GM04503 (cell line): ENCODE results near the gene RARB.

Experiments used
- DNase-seq: peaks from one replicate; pipeline ENCODE4 v3.0.0-alpha.2; 2012; ENCODE audit warnings: low read depth

The RARB gene

DNA sequence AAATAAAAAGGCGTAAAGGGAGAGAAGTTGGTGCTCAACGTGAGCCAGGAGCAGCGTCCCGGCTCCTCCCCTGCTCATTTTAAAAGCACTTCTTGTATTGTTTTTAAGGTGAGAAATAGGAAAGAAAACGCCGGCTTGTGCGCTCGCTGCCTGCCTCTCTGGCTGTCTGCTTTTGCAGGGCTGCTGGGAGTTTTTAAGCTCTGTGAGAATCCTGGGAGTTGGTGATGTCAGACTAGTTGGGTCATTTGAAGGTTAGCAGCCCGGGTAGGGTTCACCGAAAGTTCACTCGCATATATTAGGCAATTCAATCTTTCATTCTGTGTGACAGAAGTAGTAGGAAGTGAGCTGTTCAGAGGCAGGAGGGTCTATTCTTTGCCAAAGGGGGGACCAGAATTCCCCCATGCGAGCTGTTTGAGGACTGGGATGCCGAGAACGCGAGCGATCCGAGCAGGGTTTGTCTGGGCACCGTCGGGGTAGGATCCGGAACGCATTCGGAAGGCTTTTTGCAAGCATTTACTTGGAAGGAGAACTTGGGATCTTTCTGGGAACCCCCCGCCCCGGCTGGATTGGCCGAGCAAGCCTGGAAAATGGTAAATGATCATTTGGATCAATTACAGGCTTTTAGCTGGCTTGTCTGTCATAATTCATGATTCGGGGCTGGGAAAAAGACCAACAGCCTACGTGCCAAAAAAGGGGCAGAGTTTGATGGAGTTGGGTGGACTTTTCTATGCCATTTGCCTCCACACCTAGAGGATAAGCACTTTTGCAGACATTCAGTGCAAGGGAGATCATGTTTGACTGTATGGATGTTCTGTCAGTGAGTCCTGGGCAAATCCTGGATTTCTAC, at the start of gene RARB:
TSS of gene RARB (plus strand) at position 322 of the 847 bp plus-strand sequence. CDS start at position 791, 469 bp downstream.
- DNase-seq, result peak; percentile 34

DNA sequence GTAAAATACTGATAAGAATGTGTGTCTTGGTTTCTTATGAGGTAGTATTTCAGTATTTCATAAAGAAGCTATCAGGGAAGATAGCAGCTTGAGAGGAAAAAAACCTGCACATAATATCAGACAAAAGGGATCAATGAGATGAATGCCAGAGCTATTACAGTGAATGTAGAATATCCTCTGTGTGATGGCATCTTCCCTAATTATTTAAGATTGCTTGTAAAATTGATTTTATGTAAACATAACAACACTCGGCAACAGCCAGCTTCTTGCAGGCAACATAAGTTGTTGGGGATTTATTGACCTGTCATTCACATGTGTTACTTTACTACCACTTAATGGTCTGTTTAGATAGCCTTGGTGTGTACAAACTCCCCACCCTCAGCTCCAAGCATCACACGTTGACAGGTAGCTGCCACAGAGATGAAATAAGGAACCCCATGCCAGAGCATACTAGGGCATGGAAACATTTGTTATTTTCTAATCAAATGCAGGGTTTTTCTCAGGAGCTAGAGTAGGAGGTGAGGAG, 49.2 kb upstream of the RARB start:
- no peak for DNase-seq

DNA sequence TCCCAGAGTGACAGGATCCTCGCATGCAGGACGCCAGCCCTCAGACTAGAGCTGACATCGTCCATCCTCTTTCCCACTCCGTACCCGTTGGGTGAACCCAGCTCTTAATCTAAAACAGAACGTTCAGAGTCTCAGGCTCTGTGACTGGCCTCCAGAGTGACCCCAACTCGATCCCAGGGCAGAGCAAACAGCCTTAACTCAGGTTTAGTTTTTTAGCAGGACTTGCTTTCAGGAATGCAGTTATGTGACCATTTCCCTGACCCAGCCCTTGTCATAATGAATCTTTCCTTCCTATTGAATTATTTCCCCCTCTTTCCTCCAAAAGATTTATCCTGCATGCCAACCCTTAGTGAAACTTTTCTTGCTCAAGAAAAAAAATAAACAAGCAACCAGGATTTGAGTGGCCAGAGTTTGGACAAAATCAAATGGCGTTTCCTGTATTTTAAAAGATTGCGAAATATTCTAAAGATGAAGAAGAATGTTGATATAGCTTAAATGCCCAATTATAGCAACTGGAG, 47.8 kb upstream of the RARB start:
- no peak for DNase-seq

DNA sequence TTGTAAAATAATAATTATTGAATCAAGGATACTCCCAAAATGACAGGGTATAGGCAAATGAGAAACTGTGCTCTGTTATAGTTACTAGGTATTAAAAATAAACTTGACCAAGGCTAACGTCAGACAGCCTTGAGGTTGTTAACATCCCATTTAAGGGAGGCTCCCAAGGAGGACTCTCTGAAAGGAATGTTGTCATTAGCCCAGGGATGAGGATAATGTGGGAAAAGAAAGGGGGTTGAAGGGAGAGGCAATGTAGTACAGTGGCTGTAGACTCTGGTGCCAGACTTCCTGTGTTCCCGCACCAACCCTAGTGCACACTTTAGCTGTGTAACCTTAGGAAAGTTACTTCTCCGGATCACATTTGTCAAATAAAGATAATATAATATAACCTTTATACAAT, 47.0 kb upstream of the RARB start:
- DNase-seq, result no peak

- DNase-seq, result no peak
These were observed 43.6 kb upstream of the RARB start for GRCh38 chr3:25384471-25384870.

DNA sequence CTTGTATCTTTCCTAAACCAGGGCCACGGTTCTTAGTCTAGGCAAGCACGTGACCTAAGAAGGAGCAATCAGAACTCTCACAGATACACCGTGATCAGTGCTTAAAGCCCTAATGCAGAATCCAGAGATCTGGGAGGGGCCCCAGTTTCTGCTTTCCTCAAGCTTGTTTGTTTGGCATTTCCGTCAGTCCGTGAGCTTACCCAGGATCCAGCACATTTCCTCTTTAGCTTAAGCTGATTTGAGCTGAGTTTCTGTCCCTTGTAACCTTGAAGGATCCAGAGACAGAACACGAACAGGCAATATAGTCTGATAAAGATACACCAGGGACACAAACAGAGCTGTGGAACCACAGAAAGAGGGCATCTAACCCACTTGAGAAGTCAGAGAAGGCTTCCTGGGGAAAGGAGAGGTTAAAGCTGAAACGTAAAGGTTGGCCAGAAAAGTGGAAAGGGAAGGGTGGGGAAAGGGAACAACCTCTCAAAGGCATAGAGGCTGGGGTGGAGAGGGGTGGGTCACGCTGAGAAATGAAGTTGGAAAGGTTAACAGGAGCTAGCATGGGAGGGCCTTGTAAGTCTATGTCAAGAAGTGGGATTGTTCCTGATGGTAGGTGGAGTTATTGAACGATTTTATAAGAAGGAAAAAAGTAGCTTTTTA, 42.1 kb upstream of the RARB start:
- DNase-seq, result no peak

- DNase-seq, result no peak
These were observed 41.3 kb upstream of the RARB start for GRCh38 chr3:25386686-25387255.

DNA sequence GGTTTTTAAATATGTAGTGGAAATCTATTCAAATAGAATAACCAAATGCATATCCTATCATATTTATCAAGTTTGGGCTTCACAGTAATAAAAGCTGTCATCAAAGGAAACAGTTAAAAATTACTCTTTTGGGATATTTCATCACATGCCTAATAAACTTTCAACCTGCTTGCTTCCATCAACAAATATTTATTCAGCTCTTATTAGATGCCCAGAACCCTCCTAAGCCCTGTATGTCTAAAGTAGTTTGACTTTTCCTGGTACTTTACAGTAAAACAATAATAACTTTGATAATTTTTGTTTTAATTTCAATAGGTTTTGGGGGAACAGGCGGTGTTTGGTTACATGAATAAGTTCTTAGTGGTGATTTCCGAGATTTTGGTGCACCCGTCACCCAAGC, 37.5 kb upstream of the RARB start:
- no peak for DNase-seq

DNA sequence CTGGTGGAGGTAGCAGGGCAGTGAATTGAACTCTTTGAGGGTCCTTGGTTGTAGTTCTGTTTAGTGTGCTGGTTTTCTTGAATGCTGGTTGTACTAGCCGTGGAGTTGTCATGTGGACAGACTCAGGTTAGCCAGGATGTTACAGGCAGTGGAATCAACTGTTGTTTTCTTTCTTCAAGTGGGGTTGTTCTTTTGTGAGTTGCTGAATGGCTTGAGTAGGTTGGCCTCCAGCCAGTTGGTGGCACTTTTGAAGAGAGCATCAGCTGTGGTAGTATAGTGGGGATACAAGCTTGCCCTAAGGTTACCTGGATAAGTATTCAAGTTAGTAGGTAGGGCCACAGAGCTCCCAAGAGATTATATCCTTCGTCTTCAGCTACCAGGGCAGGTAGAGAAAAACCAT, 31.8 kb upstream of the RARB start:
- no peak for DNase-seq

DNA sequence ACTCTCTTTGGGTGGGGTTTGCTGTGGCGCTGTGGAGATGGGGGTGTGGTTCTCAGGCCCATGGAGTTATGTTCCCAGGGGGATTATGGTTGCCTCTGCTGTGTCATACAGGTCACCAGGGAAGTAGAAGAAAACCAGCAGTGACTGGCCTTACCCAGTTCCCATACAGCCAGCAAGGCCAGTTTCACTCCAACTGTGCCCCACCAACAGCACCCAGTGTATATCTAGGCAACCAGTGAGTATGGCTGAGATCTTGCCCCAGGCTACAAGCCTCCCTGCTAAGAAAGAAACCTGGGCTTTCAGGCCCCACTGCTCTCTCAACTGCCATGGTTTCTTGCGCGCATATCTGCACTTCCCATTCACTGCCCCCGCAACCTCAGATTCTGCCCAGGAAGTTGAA, 31.4 kb upstream of the RARB start:
- DNase-seq, result no peak

- DNase-seq, result no peak
These were observed 30.9 kb upstream of the RARB start for GRCh38 chr3:25397150-25397549.

DNA sequence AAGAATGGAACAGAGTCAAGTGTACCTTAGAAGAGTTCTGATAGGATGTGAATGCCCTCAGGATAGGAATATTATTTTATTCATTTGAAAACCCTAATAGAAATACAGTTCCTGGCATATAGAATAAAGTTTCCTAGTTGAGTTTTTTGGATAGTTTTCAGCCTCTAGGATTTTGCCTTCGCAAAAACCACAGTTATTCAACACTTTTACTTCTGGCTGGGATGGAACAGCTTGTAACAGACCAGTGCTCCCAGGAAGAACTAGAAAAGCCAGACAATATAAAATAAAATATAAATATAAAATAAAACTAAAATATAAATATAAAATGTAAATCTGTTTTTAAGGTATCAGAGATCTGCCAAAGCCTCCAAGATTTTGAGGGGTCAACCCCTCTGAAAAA, 27.5 kb upstream of the RARB start:
- no peak for DNase-seq

- no peak for DNase-seq
These were observed 24.1 kb upstream of the RARB start for GRCh38 chr3:25403968-25404367.

- no peak for DNase-seq
These were observed 23.5 kb upstream of the RARB start for GRCh38 chr3:25404569-25404968.

DNA sequence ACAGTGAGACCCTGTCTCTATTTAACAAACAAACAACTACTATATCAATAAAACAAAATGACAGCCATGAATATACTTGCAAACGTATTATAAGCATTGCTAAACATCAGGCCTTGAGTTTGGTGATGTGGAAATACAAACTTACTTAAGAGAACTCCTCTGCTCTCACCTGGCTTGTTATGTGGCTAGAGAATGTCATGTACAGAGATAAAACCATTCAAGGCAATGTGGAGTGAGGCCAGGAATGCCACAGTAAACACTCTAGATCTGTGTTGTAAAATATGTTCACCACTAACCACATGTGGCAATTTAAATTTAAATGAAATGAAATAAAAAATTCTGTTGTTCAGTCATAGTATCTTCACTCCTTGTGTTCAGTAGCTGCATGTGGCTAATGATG, 22.7 kb upstream of the RARB start:
- no peak for DNase-seq

DNA sequence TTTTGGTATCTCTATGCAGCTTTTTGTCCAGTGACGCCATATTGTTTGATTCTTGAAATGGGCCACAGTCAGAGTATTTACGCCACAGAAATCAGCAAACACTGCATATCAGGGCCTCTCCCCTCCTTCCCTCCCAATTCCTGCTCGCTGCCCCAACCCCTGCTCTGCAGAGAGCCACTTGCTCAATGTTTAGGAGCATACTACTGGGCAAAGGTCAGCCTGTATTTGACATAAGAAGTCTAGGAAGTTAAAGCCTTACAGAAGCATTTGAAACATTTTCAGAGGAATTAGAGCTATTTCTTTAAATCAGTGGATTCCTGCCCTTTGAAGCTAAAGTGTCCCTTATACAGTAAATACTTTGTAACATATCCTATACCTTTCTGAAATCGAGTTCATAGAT, 17.4 kb upstream of the RARB start:
- no peak for DNase-seq

- no peak for DNase-seq
These were observed 15.8 kb upstream of the RARB start for GRCh38 chr3:25412269-25412668.

- no peak for DNase-seq
These were observed 11.9 kb upstream of the RARB start for GRCh38 chr3:25416176-25416575.

DNA sequence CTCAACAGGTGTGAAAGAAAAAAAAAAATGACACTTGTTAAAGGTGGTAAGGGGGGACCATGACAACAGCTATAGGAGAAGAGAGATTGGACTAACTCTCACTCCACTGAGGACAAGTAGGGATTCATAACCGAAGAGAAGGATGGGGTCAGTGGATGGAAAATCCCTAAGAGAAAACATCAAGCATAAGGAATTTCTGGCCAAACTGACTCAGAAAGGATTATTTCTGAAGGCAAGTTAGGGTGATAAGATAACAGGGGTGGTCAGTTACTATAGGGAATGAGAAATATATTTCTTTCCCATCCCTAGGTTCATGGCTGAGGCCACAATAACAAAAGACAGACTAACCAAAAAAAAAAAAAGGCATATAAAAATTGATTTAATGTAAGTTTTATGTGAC, 9.5 kb upstream of the RARB start:
- DNase-seq, result no peak

DNA sequence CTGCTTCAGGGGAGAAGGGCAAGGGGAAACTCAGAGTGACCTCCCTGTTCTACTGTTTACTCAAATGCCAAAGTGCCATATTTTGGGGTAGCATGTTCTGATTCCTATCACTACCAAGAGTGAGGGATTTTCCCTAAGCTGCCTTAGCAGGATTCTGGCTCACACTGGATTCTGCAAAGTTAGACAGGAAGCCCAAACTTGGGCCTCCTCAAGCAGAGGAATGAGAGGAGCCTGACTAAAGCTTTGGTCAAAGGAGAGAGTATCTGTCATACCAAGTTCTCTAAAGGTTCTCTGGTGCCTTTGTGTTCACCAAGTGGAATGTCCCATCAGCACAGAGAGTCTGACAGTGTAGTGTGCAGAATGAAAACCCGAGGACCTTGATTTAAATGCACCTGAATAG, 8.8 kb upstream of the RARB start:
- no peak for DNase-seq

- no peak for DNase-seq
These were observed 7.9 kb upstream of the RARB start for GRCh38 chr3:25420147-25420546.

DNA sequence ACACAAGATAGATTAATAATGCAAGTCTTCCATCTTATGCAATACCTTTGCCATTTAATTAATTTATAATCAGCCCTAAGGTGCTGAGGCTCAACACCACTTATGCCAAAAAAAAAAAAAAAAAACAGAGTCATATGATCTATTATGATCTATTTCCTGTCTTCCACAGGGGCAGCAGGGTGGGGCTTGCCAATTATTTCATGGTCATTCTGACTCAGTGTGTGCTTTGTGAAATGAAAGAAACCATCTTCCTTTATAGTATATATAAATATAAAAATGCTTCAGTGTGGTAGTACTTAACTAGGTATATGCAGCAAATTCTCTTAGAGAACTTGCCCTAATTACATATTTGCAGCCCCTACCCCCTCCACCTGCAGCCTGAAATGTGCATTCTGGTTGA, 7.2 kb upstream of the RARB start:
- DNase-seq, result no peak

DNA sequence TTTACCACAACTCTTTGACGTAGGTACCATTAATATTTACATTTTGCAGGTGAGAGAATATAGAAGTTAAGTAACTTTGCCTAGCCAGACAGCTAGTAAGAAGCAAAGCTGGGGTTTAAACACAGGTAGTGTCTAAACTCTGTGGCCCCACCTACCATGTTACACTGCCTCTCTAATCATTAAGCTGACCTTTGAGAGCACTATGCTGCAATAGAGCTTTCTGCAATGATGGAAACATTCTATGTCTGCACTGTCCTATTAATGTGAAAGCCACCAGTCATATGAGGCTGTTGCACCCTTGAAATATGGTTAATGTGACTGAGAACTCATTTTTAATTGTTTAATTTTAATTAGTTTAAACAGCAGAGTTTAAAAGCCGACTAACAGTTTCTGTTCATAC, 6.3 kb upstream of the RARB start:
- DNase-seq, result no peak
